Astrocyte (in vitro differentiated cells and primary cell): Measurements from ENCODE around the gene MEGF11. TPM values are rescaled to one million over a fixed set of nuclear protein-coding genes. Genes with fewer than 3 reads are reported as not detected.

Experiments used
- DNase-seq: peaks from one replicate; pipeline ENCODE4 v3.0.0-alpha.2; 2010; ENCODE audit warnings: low read depth
- FAIRE-seq: peaks from 2 replicates; lab custom pipeline; 2011; peaks lifted over from hg19 to GRCh38; lab: Jason Lieb, UNC
- H2AFZ ChIP-seq: 2 replicates; pipeline ENCODE4 v1.6.0; 2012; ENCODE audit warnings: low read depth, low read length, inconsistent platforms
- H3K27ac ChIP-seq: 2 replicates; pipeline ENCODE4 v1.5.1; 2011; ENCODE audit warnings: low read depth, low read length, inconsistent platforms
- H3K27me3 ChIP-seq: 2 replicates; pipeline ENCODE4 v1.6.0; 2011; ENCODE audit warnings: low read length, inconsistent platforms; ENCODE audit not compliant: insufficient read depth
- H3K36me3 ChIP-seq: 2 replicates; pipeline ENCODE4 v1.5.1; 2011; ENCODE audit warnings: low read length, inconsistent platforms; ENCODE audit not compliant: insufficient read depth
- H3K4me1 ChIP-seq: 2 replicates; pipeline ENCODE4 v1.5.1; 2011; ENCODE audit warnings: low read length, inconsistent platforms; ENCODE audit not compliant: insufficient read depth
- H3K4me2 ChIP-seq: 2 replicates; pipeline ENCODE4 v1.6.0; 2012; ENCODE audit warnings: low read length, inconsistent platforms
- H3K4me3 ChIP-seq: 2 replicates; pipeline ENCODE4 v1.5.1; 2011; ENCODE audit warnings: low read depth, mild to moderate bottlenecking, low read length, inconsistent platforms; ENCODE audit not compliant: insufficient read depth
- H3K79me2 ChIP-seq: 2 replicates; pipeline ENCODE4 v1.6.0; 2012; ENCODE audit warnings: mild to moderate bottlenecking, low read length, inconsistent platforms; ENCODE audit not compliant: insufficient read depth
- H3K9ac ChIP-seq: 2 replicates; pipeline ENCODE4 v1.6.0; 2012; ENCODE audit warnings: mild to moderate bottlenecking, low read length, inconsistent platforms
- H3K9me3 ChIP-seq: 2 replicates; pipeline ENCODE4 v1.5.1; 2012; ENCODE audit warnings: low read depth, mild to moderate bottlenecking, low read length, inconsistent platforms; ENCODE audit not compliant: insufficient read depth
- H4K20me1 ChIP-seq: 2 replicates; pipeline ENCODE4 v1.6.0; 2012; ENCODE audit warnings: low read length, inconsistent platforms; ENCODE audit not compliant: insufficient read depth
- H3K27ac Mint-ChIP-seq: one replicate; pipeline ENCODE4 v1.8.0; 2021; ENCODE audit warnings: mild to moderate bottlenecking, mixed read lengths; ENCODE audit not compliant: unreplicated experiment
- H3K27me3 Mint-ChIP-seq: one replicate; pipeline ENCODE4 v1.8.0; 2021; ENCODE audit warnings: low read depth, mixed read lengths; ENCODE audit not compliant: unreplicated experiment
- H3K36me3 Mint-ChIP-seq: one replicate; pipeline ENCODE4 v1.8.0; 2021; ENCODE audit warnings: low read depth, mixed read lengths; ENCODE audit not compliant: unreplicated experiment
- H3K4me1 Mint-ChIP-seq: one replicate; pipeline ENCODE4 v1.8.0; 2021; ENCODE audit warnings: low read depth, mixed read lengths; ENCODE audit not compliant: unreplicated experiment
- H3K4me3 Mint-ChIP-seq: one replicate; pipeline ENCODE4 v1.8.0; 2021; ENCODE audit warnings: mild to moderate bottlenecking, moderate library complexity, mixed read lengths; ENCODE audit not compliant: unreplicated experiment
- H3K9me3 Mint-ChIP-seq: one replicate; pipeline ENCODE4 v1.8.0; 2021; ENCODE audit warnings: mild to moderate bottlenecking, mixed read lengths; ENCODE audit not compliant: unreplicated experiment
- CTCF ChIP-seq: IDR thresholded peaks from 2 replicates; pipeline ENCODE4 v1.5.1; 2011; ENCODE audit warnings: low read depth, mild to moderate bottlenecking, inconsistent platforms, low read length, moderate library complexity; ENCODE audit not compliant: insufficient read depth
- EZH2 ChIP-seq: IDR thresholded peaks from 2 replicates; pipeline ENCODE4 v1.6.1; 2012; ENCODE audit warnings: mild to moderate bottlenecking, low read length, inconsistent platforms; ENCODE audit not compliant: insufficient read depth
- total RNA-seq: library from RNA; stranded (reverse); gene quantifications from 2 replicates; pipeline ENCODE4 v1.2.1, GENCODE V29; 2021

The MEGF11 gene
- total RNA-seq, 1 donor from 2014 or later: 0.16 TPM

DNA sequence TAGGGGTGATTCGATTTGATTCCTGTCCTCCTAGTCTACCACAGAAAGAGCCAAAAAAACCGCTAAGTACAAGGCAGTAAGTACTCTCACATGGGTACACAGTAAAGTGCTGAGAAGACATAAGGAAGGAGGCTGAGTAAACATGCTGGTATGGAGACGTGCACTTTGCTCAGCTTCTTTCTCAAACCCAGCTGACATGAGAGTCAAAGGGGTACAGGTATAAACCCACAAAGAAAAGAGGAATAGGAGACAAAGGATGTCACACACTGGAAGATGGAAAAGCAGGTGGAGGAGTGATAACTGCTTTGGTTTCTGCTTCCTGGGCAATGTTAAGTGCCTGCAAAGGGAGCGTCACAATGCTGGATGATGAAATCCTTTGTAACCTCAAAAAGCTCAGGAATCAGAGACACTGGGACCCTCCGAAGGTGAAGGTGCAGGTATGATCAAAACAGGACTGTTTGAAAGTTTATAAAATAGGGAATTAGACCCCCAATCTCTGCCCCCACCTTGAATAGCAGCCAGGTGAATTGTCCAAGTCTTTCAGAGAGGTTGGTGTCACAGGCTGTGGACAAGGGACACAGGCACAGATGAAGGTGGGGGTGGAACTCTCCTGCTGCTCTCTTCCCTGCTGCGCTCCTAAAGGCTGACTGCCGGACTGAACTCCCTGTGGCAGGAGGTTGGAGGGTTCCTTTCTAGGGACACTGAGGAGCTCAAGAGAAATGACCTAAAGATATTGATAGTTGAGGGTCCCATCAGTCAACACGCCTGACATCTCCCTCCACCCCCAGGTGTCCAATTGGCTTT lies 282.4 kb downstream of the MEGF11 start:
- H4K20me1 ChIP-seq: no peaks in the 10 kb centered on the region
- Mint-ChIP-seq H3K27me3 (peaks cover 35% of the 10 kb centered on the region), H3K4me1 (peaks cover 17% of the 10 kb centered on the region), H3K4me3 (no peak overlapping the region), H3K9me3 (peaks cover 2% of the 10 kb centered on the region), H3K27ac (no peak overlapping the region), H3K36me3 (no peaks in the 10 kb centered on the region)
- H3K4me1 ChIP-seq: no peaks in the 10 kb centered on the region
- no peaks in the 10 kb centered on the region for H3K79me2 ChIP-seq
- no peak for DNase-seq
- H3K27ac ChIP-seq: no peak overlapping the region
- H3K36me3 ChIP-seq: no peaks in the 10 kb centered on the region
- H3K27me3 ChIP-seq: peaks cover 26% of the 10 kb centered on the region
- no peak overlapping the region for H3K4me2 ChIP-seq
- no peak for FAIRE-seq
- no peak overlapping the region for H2AFZ ChIP-seq
- no peaks in the 10 kb centered on the region for H3K9me3 ChIP-seq
- no peak overlapping the region for H3K4me3 ChIP-seq
- H3K9ac ChIP-seq: no peak overlapping the region
- no peak for TF ChIP-seq EZH2
- TF ChIP-seq CTCF: no peak

GRCh38 chr15:65969865-65970816 lies 283.4 kb downstream of the MEGF11 start:
- no peak for TF ChIP-seq EZH2
- TF ChIP-seq CTCF: no peak
- Histone ChIP-seq H3K9ac (no peak overlapping the region), H3K27me3 (peaks cover 26% of the 10 kb centered on the region), H3K4me3 (no peak overlapping the region), H3K36me3 (no peaks in the 10 kb centered on the region), H3K27ac (no peak overlapping the region), H3K79me2 (no peaks in the 10 kb centered on the region), H3K9me3 (no peaks in the 10 kb centered on the region), H3K4me2 (no peak overlapping the region), H2AFZ (no peak overlapping the region), H3K4me1 (no peaks in the 10 kb centered on the region), H4K20me1 (no peaks in the 10 kb centered on the region)
- peaks cover 31% of the 10 kb centered on the region for H3K27me3 Mint-ChIP-seq
- peaks cover 2% of the 10 kb centered on the region for H3K9me3 Mint-ChIP-seq
- no peak overlapping the region for H3K4me3 Mint-ChIP-seq
- FAIRE-seq: no peak
- no peak overlapping the region for H3K27ac Mint-ChIP-seq
- H3K4me1 Mint-ChIP-seq: peaks cover 17% of the 10 kb centered on the region
- no peaks in the 10 kb centered on the region for H3K36me3 Mint-ChIP-seq
- DNase-seq: no peak
